ENCODE measurements around the gene GJC1.
"Not testable (repeated sequence)": the region's sequence is repeated elsewhere in the genome, so short reads cannot be mapped to it uniquely, and the experiment has no call there.

GJC1 gene

GRCh38 chr17:44757918-44758413 is 72.1 kb downstream of the GJC1 start:
- no peak for DNase-seq

GRCh38 chr17:44757045-44757917 is 72.8 kb downstream of the GJC1 start:
- DNase-seq: no peak

- DNase-seq: not testable (repeated sequence)
Observed at GRCh38 chr17:44755180-44755579, 74.9 kb downstream of the GJC1 start.

- DNase-seq: no peak
Observed at GRCh38 chr17:44754276-44754675, 75.8 kb downstream of the GJC1 start.

GRCh38 chr17:44752953-44753861 is 76.9 kb downstream of the GJC1 start:
- no peak for DNase-seq

- no peak for DNase-seq
Observed at GRCh38 chr17:44751806-44752205, 78.3 kb downstream of the GJC1 start.

GRCh38 chr17:44751331-44751730 is 78.8 kb downstream of the GJC1 start:
- DNase-seq: no peak

- no peak for DNase-seq
Observed at GRCh38 chr17:44749980-44750318, 80.1 kb downstream of the GJC1 start.

GRCh38 chr17:44749076-44749979 is 80.8 kb downstream of the GJC1 start:
- no peak for DNase-seq

Data from NCI-H2081 treated with DMSO at 0.1 percent for 48 hours (cell line).